HG03342 (cell line): Measurements from ENCODE around the gene CLEC20A.
"Not testable (repeated sequence)": the region's sequence is repeated elsewhere in the genome, so short reads cannot be mapped to it uniquely, and the experiment has no call there.

Experiments used
- ATAC-seq: cut with Tn5 transposase; IDR thresholded peaks from one replicate; pipeline ENCODE4 v1.9.1; 2021; ENCODE audit warnings: mild to moderate bottlenecking, moderate library complexity; ENCODE audit not compliant: unreplicated experiment

CLEC20A gene

DNA sequence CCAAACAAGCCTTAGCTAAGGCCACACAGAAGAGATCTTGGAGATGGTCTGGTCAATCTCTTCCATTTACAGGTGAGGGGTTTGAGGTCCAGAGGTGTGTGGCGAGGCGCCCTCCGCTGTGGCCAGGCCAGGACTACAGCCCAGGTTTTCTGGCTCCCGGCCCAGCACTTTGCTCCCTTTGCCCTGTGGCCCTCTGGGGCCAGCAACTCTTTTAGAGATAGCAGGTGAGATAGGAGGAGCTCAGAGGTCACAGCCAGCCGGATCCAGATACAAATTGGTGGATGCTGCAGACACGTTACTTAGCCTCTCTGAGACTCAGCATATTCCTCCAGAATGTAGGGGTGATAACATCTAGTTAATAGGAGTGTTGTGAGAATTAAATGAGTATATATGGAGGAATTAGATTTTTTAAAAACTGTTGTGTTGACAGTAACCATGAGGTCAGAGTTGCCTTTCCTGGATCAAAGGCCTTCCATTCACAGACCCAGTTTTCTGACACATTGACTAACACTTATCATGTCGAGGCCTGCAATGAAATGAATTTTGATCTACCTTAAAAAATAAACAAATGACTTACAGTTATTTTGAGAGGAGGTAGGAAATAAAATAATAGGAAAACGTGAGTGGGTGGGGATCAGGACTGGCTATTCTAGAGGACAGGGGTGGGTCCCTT, 32.7 kb upstream of the CLEC20A start:
- ATAC-seq, result no peak

DNA sequence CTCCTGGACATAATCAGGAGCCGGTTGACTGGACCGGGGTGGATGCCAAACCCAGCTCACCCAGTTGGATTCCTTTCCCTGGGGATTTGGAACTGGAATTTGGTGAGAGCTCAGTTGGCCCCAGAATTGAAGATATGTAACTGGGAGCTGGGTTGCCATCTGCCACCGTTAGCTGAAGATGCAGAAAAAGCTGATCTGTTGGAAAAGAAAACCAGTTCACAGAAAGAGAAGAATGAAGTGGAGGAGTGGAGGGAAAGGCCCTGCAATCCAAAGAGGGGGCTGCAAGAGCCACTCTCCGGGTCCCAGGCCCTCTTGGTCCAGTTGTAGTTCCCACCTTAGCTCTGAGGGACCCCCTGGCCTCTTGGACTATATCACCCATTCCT, 32.2 kb upstream of the CLEC20A start:
- no peak for ATAC-seq

DNA sequence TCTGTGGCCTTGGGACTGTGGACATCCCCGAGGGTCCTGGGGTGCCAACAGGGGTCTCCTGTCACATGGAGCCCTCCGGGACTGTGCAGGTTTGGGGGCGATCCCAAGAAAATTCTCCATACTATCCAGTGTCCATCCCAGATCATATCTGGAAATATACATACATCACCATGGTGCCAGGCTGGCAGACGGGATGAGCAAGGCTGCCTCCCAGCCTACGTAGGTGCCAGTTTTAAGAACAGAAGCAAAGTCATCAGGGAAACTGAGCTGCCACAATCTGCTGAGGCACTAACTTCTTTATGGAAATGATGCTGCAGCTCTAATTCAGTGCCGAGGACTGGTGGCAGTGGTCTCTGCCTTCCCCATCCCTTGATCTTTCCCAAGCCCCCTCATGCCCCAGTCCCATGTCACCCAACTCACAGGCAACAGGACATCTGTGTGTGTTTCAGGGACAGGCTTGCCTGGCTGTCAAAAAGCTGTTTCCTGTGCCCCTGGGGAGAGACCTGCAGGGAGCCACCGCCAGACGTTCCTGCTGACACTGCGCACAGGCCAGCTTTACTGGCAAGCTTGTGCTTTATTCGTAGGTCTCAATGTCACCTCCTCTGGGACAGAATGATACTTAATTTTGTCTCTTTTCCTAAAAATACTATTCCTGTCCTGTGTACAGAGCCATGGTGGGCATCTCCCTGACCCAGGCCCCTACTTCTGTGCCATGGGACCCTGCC, 31.6 kb upstream of the CLEC20A start:
- ATAC-seq, result no peak

DNA sequence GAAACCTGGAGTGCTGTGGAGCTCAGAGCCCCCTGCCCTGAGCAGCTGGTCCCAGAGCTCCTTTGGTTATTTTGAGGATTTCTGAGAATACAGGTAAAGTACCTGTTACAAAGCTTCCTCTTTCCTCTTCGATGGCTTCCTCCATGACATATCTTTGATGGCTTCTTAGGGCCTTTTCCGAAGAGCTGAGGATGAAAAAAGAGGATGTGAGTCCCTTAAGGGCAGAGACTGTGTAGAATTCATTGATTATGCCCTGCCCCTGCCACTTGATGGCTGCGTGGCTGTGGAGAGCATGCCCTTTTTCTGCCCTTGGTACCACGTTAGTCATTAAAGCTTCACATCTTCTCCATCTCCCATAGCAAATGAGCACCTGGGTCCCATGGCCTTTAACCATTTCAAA, 30.4 kb upstream of the CLEC20A start:
- no peak for ATAC-seq

DNA sequence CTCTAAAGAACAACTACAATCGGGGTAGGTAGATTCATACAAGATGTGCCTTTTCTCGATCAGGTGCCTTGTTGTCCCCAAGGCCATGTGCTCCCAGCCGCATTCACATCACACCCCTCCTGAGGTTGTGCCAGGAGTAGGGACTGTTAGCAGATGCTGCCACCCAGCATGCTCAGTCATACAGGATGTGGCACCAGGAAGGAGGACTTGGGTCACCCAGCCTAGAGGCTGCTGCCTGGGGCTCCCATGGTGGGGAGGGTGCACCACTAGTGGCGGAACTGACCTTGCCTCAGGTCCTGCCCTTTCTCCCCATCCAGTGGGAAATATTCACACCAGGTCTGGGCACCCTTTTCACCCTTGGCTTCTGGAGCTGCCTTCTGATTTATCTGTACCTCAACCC, 24.5 kb upstream of the CLEC20A start:
- no peak for ATAC-seq

DNA sequence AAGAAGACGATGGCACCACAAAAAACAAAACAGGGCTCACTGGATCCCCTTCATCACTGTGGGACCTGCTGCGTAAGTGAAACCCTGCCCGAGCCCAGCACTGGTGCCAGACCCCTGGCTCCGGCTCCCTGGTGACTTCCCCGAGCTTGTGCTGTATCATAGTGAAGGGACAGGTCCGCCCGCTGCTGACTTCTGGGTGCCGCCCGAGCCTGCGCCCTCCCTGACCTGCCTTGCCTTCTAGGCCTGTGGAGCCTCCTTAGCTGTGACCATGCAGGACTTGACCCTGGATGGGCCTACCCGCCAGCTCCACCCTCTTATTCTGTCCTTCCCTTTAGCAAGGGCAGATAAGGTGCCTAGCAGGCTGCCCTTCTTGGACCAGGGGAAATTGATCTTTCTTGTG, 24.0 kb upstream of the CLEC20A start:
- ATAC-seq, result no peak

DNA sequence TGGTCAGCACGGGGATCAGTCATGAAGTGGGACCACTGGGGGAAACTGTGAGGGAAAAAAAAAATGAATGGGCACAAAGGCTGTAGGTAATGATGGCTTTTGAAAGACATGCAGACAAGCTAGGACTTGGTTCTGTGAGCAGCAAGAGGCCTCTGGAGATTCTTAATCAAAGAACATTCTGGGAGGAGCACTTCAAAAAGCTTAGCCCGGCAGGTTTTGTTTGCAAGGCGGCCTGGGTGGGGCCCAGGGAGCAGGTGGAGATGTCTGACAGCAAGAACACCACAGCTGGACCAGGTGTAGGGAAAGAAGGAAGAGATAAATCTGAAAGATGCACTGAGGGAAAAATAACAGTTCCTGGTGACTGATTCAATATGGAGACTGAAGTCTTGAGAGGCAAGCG, 22.1 kb upstream of the CLEC20A start:
- no peak for ATAC-seq

DNA sequence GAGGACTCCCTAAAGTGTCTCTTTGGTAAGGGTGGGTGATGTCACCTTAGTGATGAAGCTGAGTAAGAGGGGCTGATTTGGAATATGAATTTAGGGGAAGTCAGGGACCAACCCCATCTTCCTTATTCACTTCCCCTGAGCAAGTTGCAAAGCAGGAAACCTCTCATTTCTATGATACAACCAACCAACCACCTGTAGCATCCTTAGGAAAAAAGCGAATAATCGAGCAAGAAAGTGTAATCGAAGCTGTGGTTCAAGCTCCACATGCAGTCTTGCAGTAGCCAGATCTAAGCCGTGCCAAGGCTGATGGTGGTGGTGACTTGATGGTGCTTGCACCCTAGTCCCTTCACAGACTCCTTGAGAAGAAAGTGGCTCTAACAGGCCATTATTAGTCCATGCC, 19.3 kb upstream of the CLEC20A start:
- ATAC-seq, result no peak

DNA sequence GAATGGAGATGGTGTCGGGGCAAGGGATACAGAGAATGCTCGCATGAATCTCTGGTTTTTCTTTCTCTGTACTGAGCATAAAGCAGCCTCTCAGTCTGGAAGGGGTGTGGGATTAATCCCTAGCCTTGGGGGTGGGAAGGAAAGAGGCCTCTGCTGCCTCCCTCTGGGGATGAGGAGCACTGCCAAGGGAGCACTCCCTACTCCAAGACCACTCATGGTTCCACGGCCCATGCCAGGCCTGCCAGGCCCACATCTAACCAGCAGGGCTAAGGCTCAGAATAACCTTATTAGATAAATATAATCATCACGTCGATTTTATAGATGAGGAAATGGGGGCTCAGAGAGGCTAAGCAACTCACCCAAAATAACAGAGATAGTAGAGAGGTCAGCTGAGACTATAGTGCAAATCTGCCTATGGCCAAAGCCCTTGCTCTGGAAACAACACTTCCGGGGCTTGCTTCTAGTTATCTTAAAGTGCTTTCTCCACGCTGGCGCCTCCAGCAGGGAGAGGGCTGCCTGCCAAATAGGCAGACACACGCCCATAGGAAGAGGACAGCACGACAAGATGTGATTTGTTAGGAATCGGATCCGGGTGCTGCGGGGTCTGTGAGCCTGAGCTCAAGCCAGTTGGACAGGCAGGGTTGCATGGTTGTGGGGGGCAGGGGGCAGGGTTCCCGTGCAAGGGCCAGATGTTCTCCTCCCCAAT, 16.7 kb upstream of the CLEC20A start:
- ATAC-seq, result no peak

DNA sequence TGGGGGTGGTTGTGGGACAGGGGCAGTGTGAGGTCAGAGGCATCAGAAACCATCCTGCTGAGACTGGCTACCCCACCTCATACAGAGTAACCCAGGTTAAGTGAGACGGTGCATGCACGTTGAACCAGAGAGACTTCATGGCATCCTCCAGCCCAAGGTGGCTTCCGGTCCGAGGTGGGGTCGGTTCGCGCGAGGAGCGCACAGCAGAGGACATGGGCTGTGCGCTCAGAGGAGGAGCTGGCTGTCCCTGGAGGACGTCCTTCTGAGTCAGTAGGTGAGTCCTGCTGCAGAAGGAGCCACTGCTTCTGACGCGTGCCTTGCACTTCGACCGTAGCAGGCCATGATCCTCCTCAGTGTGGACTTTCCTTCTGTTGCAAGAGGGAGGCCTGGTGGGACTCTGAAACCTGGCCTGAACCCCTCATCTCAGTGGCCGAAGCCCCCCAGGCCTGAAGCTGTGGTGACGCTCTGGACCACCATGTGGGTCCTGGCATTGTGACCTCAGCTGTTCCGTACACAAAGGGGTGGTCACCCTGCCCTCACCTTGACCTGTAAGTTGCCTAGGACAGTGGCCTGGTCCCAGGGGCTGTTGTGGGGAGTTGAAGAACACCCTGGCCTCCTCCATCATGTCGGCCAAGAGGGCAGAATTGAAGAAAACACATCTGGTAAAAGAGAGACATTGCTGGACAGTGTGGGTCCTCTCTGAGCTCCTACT, 16.0 kb upstream of the CLEC20A start, which contains the start of gene TEX35:
TSS of gene TEX35 (plus strand) at position 544 of the 712 bp plus-strand sequence. CDS start at position 624, 80 bp downstream.
- no peak for ATAC-seq

DNA sequence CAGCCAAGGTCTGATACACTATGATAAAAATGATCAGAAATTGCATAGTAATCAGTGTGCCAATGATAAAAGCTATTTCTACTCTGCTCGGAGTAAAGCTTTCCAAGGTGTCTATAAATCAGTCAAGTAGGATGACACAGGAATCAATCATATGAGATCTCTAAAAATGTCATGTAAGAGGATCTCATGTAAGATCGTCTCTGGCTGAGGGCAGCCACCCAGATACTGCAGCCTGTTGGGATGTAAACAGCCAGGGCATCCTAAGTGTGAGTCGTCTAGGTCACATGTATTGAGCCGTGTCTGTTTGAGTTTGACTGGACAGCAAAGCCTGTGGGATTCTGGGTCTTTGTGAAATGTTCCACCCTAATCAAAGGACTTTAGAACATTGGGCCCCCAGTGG, 13.4 kb upstream of the CLEC20A start:
- no peak for ATAC-seq

DNA sequence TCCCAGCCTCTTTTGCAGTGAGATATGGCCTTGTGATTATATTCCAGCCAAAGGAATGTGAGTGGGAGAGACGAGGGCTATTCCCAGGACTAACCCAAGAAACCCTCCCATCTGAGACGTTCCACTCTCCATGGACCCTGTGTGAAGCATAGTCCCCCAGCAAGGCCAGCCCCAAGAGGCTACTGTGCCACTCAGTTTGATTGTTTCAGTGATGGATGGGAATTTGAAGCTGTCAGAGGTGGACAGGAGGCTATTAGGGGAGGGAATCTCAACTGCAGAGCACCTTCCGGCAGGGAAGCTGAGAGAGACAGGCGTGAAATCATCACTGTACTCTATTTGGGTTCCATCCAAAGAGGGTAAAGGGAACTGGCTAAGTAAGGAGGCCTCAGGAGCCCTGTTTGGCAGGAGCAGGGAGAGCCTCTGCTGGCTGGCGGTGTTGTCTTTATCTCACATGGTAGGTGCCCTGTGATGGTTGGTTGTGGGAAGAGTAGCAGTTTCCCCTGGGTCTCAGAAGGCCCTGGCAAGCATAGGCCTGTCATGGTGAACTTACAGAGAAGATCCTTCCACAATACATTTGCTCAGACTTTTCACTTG, 12.7 kb upstream of the CLEC20A start:
- no peak for ATAC-seq

DNA sequence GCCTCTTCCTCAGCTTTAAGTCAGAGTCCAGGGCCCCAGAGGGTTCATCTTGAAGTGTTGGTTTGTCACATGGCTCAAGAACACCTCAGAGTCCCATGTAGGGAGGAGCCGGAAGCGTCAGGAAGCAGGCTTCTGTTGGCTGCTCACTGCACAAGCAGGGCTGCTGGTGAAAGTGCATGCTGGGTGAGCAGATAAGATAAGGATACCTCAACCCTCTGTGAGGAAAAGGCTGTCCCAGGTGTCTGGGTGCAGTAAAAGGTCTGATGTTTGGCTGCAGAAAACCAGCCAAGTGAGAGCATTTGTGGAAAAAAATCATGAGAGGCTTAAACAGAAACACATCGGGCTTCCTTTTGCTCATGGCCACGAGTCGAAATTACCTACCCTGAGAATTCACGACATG, 9.9 kb upstream of the CLEC20A start:
- no peak for ATAC-seq

DNA sequence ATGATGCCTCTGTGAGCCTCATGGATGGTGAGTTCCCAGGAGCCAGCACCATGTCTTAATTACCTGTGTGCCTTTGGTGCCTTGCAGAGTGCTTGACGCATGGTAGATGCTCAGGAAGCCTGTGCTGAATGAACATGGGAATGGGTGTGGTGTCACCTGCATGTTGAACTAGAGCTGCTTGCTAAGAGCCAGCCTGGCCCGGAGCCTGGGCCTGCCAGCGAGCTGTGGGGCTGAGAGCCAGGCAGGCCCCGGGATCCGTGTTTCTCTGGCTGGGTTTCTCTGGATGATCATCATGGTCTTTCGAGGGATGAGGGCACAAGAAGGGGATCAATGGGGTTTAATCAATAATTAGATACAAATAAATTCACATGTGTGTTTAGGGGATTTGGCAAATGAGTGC, 9.4 kb upstream of the CLEC20A start:
- ATAC-seq, result no peak

DNA sequence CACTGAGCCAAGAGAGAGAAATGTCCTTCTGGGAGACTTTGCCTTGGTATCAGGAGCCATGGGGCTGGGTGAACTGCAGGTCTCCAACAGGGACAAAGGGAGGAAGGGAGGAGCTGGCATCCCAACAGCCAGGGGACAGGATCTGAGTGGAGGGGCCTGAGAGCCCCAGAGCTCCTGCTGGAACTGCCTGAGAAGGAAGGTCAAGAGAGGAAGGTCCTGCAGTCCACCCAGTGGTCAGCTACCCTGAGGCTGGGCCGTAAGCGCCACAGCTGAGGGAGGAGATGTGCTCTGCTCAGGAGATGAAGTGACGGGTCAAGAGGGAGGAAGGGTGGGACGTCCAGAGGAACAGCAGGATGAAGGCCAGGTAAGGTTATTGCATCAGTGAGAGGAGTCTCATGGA, 7.5 kb upstream of the CLEC20A start:
- no peak for ATAC-seq

DNA sequence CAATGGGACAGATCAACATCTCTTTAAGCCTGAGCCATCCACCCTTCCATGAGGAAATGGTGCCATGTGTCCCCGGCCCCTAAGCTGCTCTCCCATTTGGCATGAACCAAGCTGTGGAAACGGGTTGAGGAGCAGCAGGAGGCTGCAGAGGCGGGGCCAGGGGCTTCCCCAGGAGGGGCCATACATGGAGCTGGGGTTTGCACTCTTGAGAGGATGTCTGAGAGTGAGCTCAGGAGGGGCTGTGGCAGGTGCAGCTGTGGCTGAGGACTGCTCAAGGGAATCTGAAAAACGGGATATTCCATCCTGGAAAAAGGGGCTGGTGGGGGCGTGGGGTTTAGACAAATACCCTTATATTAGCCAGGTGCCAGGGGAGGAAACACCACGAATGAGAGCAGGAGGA, 7.1 kb upstream of the CLEC20A start:
- ATAC-seq, result no peak

DNA sequence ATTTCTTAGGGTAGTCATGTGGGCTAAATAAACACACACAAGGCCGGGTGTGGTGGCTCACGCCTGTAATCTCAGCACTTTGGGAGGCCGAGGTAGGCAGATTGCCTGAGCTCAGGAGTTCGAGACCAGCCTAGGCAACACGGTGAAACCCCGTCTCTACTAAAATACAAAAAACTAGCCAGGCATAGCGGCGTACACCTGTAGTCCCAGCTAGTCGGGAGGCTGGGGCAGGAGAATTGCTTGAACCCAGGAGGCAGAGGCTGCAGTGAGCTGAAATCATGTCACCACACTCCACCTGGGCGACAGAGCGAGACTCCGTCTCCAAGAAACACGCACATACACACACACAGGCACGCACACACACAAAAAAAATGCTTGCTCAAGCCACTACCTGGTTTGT, 6.6 kb upstream of the CLEC20A start:
- ATAC-seq, result not testable (repeated sequence)

DNA sequence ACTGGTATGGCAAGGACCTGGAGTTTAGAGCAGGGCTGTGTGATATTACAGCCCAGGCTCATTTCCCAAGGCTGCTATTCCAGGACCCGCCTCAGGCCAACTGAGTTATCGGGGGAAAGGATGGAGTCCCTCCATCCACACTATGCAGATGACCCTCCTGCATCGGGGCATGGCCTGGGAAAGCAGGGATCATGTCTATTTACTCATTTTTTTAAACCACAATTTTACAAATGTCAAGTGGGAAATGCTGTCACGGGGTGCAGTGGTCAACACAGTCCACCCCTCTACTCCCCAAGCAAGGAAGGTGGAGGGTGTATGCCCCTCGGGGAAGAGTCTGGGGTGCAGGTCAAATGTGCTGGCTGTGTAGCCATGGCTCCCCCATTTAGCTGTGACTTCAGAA, 6.1 kb upstream of the CLEC20A start:
- no peak for ATAC-seq

DNA sequence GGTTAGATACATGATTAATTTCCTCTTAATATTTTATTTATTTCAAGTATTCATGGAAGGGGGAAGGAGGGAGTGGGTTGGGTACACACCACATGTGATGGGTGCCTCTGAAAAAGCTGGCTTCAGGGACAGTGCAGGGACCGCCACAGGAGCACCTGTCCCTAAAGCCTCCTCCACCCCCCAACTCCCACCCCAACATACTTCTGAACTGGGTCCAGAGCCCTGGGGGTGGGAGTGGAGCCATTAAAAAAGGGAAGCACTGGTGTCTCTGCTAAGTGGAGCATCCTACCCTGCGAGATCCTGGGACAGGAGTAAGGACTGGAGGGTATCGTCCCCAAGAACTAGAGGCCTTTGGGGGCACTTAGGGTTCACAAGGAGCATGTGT, 5.6 kb upstream of the CLEC20A start:
- no peak for ATAC-seq

DNA sequence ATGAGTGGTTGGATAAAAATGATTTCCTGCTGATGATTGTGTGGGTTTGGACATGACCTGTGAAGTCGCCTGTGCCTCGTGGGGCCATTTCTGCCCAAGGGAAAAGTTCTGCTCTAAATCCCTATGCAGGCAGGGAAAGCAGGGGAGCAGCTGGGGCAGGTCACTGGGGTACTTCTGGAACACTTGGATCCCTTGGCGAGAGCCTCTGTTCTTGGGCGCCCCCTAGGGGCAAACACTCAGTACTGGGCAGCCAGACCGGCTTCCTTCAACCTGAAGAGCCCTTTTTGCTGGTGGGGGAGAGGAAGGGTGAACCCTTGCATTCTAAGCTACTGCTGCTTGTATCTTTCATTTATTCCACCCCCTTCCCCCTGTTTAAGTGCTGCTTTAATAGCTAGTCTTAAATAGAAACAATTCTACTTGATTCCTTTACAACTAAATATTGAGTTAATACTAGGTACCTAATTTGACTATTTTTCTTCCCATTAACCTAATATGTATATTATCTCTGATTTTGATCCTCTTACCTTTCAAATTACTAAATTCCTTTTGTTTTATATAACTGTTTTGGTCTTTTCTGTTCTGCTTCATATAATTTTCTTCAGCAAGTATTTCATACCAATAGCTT, 5.1 kb upstream of the CLEC20A start:
- peak; percentile 87 for ATAC-seq
